22Rv1 (cell line): ENCODE results near the gene PPP1R15B.

Experiments
- H3K27ac ChIP-seq: fragments of 450-650 bp; 2 replicates; pipeline ENCODE4 v1.5.1; 2017
- ZFX ChIP-seq: fragments of 450-650 bp; IDR thresholded peaks from 2 replicates; pipeline ENCODE4 v1.6.1; 2017; ENCODE audit warnings: antibody characterized with exemption, borderline replicate concordance
- TF ChIP-seq, protein P1 (sequence below): fragments of 450-650 bp; IDR thresholded peaks from 2 replicates; pipeline ENCODE4 v1.5.1; 2017; ENCODE audit warnings: mild to moderate bottlenecking

PPP1R15B gene

GRCh38 chr1:204382714-204383083 lies 28.9 kb downstream of the PPP1R15B start:
- TF ChIP-seq, protein P1, sequence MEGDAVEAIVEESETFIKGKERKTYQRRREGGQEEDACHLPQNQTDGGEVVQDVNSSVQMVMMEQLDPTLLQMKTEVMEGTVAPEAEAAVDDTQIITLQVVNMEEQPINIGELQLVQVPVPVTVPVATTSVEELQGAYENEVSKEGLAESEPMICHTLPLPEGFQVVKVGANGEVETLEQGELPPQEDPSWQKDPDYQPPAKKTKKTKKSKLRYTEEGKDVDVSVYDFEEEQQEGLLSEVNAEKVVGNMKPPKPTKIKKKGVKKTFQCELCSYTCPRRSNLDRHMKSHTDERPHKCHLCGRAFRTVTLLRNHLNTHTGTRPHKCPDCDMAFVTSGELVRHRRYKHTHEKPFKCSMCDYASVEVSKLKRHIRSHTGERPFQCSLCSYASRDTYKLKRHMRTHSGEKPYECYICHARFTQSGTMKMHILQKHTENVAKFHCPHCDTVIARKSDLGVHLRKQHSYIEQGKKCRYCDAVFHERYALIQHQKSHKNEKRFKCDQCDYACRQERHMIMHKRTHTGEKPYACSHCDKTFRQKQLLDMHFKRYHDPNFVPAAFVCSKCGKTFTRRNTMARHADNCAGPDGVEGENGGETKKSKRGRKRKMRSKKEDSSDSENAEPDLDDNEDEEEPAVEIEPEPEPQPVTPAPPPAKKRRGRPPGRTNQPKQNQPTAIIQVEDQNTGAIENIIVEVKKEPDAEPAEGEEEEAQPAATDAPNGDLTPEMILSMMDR: no peak
- TF ChIP-seq ZFX: no peak
- no peak overlapping the region for H3K27ac ChIP-seq

DNA sequence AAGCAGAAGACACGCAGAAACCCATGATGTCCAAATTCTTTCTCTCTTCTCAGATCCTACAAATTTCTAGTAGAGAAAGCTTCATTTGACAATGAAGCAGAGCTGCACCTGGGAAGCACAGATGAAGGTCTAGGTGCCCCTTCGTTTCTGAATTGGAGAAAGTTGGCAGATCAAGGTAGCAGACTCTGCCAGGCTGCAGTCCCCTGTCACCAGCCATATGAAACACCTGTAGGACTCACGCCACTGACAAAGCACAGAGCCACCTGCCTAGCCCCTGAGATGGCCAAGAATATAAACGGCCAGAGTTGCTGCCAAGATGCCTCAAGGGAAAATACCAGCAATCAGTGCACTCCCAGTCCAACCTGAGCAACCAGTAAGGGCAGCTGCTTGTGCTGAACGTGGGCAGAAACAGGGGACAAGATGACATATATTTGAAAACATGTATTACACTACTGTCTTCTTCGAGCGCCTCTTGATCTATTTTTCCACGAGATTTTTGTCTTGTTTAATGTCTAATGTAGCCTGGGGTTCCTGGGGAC lies 31.3 kb downstream of the PPP1R15B start:
- TF ChIP-seq, protein P1: no peak
- TF ChIP-seq ZFX: no peak
- H3K27ac ChIP-seq: peak overlapping the region; percentile 84

DNA sequence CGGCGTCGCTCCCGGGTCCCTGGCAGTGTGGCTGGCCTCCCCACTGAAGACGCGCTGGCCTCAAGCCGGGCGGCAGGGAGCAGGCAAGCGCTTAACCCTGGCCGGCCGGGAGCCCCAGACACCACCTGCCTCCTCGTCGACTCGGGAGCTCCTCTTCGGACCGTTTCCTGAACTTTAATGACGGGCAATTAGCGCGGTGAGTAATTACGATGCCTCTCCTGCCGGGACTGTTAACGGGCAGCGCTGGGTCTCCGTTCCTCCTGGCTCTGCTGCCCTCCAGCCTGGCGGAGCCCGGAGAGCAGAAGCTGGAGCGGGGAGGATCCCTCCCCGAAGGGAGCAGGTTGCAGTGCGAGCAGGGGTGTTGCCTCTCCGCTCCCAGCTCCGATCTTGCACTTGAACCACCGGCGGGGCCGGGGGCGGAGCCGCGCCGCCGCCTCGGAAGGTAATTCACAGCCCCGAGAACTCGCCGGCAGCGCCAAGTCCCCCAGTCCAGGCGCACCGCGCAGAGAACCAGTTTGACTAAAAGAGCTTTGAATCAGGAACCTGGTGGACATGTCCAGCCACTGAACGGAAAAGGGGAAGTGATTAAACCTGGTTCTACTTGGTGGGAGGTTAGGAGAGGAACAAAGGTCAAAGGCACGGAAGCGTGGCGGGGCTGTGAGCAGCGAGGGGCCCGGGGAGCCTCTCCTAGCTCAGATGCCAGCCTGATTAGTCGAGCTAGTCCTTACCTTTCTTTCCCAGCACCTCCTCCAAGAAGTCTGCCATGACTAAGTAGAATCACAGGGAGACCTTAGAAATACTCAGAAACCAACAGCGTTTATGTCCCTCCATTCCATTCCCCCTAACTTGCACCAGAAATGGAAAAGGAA lies 33.6 kb downstream of the PPP1R15B start:
- peak overlapping the region; percentile 84 for H3K27ac ChIP-seq
- TF ChIP-seq ZFX: no peak
- TF ChIP-seq, protein P1: no peak; the same call in 1 of the 2 replicates

- TF ChIP-seq, protein P1: no peak
- no peak for TF ChIP-seq ZFX
- peak overlapping the region; percentile 84 for H3K27ac ChIP-seq
These were observed 34.5 kb downstream of the PPP1R15B start for GRCh38 chr1:204376919-204377799.

GRCh38 chr1:204376465-204376864 lies 35.2 kb downstream of the PPP1R15B start:
- TF ChIP-seq, protein P1: no peak
- H3K27ac ChIP-seq: peak overlapping the region; percentile 84

GRCh38 chr1:204373911-204374310 lies 37.7 kb downstream of the PPP1R15B start:
- no peak for TF ChIP-seq ZFX
- TF ChIP-seq, protein P1: no peak
- H3K27ac ChIP-seq: no peak overlapping the region
